OCI-LY7 (cell line): ENCODE results near the gene ATXN1.

Experiments used
- CTCF ChIP-seq: fragments of 200-600 bp; sonication (generic); conservative IDR thresholded peaks from 2 replicates; pipeline ENCODE4 v1.5.1; 2014; ENCODE audit warnings: mild to moderate bottlenecking, antibody characterized with exemption, low read length, moderate library complexity, mixed read lengths
- EZH2phosphoT487 ChIP-seq: fragments of 200-600 bp; sonication (generic); IDR thresholded peaks from 2 replicates; pipeline ENCODE4 v1.6.1; 2018; ENCODE audit warnings: low read depth, borderline replicate concordance, mild to moderate bottlenecking, mixed run types, antibody characterized with exemption, low read length, moderate library complexity, mixed read lengths

GRCh38 chr6:16486661-16487060 is 274.6 kb downstream of the ATXN1 start:
- TF ChIP-seq CTCF, result no peak
- no peak for TF ChIP-seq EZH2phosphoT487
